GM19023 (cell line): ENCODE results near the gene SFXN4.

Experiments used
- ATAC-seq: cut with Tn5 transposase; IDR thresholded peaks from one replicate; pipeline ENCODE4 v1.9.1; 2021; ENCODE audit warnings: mild to moderate bottlenecking, moderate library complexity; ENCODE audit not compliant: unreplicated experiment

The SFXN4 gene, protein sequence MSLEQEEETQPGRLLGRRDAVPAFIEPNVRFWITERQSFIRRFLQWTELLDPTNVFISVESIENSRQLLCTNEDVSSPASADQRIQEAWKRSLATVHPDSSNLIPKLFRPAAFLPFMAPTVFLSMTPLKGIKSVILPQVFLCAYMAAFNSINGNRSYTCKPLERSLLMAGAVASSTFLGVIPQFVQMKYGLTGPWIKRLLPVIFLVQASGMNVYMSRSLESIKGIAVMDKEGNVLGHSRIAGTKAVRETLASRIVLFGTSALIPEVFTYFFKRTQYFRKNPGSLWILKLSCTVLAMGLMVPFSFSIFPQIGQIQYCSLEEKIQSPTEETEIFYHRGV

DNA sequence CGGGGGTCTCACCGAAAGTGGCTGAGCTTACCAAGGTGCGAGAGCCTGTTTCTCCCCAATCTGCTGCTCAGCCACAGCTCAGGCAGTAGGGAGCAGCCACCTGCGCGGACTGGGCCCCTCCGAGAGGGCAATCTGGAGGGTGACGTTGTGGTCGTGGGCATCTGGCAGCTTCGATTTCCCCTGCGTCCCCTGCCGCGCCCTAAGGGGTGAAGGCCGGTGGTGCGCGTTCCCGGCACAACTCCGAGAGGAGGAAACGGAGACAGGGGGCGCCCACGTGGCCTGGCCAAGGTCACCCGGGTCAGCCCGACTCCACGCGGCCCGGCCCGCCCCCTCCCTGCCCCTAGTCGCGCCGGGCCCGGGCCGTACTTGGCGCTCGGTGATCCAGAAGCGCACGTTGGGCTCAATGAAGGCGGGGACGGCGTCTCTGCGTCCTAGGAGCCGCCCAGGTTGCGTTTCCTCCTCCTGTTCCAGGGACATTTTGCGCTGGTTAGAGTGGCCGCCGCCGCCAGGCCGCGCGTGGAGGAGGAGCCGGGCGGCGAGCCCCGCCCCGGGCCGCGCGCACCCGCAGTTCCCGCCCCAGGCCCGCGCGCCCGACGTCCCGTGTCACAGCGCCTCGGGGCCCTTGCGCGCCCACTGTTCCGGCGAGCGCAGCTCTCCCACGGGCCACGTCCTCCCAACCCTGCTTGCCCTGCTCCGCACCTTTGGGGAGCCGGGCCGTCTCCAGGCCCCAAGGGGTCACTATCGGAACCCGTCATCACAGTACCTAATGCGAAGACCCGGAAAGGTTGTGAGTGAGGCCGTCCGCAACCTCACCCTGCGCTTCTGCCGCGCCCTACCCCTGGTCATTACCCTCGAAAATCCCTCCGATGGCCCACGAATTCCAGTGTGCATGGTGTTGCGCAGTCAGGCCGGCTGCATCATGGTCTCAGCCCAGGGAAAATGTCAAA is at the start of gene SFXN4:
SFXN4 (minus strand) TSS at position 544 of the 947 bp plus-strand sequence; CDS start at position 477, 67 bp downstream.
- ATAC-seq = peak; percentile 93

DNA sequence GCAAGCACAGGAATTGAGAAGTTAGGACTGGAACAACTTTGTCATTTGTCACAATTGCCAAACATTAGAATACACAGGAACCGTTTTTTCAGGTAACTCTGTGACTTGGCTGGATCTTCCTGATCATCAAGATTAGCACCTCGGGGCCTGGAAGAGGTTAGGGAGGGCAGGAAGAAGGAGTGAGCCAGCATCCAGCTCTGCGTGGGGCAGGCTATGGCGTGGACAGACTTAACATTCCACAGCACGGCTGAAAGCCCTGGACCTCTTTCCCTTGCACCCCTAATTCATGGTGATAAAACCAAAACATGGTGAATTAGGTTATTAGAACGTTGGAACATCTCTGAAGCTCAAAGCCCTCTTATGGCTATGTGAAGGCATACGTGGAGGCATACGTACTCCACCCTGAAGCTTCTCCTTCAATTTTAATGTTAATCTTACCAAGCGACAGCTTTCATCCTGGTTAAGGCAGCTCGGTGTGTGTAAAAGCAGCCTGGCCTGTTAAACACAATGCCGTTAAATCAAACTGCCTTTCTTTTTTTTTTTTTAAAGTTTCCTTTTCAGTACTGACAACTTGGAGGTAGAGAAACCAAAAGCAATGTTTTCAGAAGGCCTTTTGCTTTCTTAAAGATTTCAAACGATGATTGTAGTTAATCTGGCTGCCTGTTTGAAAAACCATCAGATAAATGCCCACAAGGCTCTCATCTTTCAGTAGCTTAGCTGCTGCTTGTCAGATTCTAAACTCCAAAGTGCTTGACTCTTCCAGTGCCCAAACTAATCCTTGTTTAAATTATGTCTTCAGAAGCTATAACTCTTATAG is 46.3 kb upstream of the SFXN4 start:
- ATAC-seq = no peak

DNA sequence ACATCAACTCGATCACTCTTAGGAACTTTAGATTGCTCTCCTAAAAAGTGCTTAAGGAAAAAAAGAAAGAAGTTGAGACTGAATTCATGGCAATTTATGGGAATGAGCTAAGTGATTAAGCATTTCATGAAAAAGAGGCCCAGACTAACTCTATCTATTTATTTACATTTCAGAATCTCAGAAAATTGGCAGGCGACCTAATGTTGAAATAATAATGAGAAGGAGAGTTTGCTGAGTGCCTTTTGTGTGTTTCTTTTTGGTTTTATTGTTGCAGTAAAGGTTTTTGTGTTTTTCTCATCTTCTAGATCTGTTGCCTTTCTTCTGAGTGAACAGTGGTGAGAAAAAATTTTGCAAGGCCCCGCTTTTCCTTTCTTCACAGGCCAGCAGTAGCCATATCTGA is 45.7 kb upstream of the SFXN4 start:
- ATAC-seq = no peak

DNA sequence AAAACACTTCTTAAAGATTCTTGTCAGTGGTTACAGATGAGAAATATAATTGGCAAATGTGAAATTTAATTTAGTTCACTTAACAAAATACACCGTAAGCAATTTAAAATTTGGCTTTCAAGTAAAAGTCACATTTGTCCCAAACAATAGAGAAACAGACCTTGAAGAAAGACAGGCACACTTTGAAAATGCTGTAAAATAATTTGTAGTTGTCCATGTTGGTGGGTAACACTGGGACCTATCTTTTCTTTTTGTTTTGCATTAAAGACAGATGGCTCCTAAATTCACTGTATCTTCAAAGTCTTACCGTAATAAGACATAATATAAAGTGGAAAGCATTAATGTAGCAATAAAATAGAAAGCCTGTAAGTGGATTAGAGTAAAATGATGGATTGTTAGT is 45.1 kb upstream of the SFXN4 start:
- ATAC-seq = no peak

DNA sequence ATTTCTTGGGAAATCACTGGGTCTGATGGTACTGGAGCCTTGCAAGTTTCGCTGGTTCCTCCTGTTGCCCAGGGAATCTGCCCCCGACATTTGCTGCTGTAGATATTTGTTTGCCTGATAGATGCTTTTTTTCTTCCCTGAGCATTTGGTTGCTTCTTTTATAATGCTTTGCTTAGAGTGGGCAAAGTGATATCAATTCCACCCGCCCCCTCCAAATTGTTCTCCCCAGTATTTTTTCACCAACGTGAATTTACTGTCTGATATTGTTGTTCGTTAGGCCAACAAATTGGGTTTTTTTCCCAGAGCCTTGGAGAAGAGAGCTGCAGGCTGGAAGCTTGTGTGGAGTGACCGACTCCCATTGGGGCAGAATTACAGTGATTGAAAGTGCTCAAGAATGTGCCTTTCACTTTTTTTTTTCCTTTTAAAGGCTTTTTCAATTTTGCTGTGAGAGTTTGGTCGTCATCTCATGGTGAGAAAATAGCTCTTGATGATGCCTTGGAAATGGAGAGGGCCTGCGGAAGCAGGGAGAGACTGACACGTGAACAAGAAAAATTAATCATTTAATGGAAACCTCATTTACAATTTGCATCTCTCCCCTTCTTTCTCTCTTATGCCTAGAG is 44.3 kb upstream of the SFXN4 start:
- ATAC-seq = no peak

DNA sequence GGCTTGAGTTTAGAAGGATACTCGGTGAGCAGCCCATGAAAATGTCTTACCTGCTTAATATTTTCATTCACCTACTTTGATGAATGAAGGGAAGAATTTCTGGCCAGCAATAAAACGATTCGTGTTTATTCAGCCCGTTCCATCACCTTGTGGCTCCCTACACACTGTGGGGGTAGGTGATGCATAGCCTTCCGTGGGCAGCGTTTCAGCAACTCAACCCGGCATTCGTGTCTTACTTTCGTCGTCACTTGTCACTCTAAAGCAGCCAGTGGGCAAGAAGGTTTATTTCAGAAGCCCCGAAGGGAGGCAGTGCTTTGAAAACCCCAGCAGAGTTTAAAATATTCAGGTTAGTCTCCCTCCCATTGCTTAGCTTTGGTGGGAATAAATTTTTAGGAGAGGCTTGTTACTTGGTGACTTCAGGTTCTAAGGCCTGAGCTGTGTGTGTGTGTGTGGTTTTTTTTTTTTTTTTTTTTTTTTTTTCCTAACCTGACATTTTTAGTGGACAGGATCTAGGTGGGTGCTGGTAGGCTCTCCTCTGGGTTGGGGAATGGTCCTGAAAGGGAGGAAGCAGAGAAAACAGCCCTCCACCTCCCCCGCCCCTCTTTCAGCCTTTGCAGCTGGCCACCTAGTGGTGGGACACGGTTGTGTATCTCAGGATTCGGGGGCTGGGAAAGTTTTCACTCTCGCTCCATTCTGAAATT is 43.7 kb upstream of the SFXN4 start:
- ATAC-seq = no peak

DNA sequence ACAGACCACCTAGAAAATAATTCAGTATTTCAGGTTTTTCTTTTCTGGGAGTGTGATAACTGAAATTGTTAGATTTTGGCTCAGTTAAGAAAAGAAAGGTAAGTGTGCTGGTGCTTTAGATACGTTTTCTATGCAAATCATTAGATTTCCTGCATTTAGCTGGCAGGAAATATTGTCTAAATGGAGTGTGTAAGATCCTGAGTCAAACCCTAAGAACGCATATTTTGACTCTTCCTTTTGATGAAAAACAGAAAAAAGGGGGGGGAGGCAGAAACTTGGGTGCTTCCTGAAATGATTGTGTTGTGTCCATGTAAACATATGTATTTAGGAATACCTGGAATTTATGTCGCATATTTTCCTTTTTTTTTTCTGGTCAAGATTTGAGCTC is 43.0 kb upstream of the SFXN4 start:
- ATAC-seq = no peak

DNA sequence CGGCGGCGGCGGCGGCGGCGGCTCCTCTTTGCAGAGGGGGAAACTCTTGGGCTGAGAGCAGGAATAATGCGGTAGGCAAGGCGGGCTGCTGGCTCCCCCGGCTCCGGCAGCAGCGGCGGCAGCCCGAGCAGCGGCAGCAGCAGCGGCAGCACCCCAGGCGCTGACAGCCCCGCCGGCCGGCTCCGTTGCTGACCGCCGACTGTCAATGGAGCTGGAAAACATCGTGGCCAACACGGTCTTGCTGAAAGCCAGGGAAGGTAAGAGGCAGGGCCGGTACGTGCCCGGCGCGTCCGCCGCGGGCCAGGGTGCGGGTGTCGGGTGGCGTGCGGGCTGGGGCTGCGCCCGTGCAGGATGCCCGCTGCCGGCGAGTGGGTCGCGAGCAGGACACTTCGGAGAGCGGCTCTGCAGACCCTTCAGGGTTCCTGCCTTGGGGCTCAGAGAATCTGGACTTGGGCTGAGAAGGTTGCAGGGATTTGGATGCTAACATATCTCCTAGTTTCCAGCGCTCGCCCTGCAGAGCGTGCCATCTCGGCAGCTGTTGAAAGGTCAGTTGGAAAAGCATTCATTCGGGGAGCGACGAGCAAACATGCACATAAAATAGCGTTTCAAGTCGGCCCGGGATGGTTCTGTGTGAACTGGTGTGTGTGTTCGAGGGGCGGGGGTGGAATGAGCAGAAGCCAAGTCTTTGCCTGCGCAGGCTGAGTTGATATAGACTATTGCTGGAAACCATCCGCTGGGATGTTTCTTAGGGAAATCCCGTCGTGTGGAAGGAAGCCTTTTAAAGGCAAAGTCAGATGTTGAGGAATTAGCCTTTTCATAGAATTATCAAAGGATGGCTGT is 42.4 kb upstream of the SFXN4 start:
- ATAC-seq = peak; percentile 0

DNA sequence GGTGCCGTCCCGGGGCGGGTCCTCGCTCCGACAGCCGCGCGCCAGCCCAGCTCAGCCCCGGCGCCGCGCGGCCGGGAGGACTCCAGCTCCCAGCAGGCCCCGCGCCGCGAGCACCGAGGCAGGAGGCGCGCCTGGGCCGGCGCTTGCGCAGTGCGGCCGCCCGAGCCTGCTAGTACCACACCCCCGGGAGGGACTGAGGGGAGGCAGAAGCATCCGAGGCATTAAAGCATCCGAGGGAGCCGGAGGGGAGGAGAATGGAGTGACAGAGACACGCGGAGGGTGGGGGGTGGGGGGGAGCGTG is 41.8 kb upstream of the SFXN4 start, which contains the start of gene GRK5:
GRK5 (plus strand) TSS at position 206 of the 301 bp plus-strand sequence. CDS start 347 bp downstream, outside the sequence.
- peak; percentile 71 for ATAC-seq

DNA sequence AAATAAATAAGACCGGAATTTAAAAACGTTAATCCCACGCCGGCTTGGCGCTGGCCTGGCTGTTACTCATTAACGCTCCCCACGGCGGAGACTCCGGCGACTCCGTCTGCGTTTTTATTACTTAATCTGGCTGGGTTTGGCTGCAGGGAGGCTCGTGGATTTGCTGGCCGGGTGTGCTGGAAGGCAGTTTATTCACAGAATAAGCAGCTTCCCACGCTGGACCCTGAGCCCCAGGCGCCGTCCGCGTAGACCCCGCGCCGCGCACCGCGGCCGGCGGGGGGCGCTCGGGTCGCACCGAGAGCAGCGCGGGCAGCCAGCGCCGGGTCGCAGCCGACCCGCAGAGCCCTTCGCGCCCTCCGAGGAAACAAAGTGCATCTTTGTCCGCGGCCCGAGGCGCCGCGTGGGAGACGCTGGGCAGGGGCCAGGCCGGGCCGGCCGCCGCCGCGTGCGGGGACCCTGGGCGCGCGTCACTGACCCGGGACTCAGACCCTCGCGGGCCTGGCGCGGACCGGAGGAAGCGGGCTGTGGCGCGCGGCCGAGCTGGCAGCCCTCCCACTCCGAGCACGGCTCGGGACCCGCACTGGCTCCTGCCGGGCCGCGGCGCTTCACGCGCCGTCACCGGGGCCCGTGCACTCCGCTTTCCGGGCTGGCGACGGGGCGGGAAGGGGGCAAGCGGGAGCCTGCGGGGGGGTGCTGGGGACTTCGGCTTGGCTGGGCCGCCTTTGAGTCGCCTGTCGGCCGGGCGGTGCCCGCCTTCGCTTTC is 41.3 kb upstream of the SFXN4 start:
- ATAC-seq = peak; percentile 62

DNA sequence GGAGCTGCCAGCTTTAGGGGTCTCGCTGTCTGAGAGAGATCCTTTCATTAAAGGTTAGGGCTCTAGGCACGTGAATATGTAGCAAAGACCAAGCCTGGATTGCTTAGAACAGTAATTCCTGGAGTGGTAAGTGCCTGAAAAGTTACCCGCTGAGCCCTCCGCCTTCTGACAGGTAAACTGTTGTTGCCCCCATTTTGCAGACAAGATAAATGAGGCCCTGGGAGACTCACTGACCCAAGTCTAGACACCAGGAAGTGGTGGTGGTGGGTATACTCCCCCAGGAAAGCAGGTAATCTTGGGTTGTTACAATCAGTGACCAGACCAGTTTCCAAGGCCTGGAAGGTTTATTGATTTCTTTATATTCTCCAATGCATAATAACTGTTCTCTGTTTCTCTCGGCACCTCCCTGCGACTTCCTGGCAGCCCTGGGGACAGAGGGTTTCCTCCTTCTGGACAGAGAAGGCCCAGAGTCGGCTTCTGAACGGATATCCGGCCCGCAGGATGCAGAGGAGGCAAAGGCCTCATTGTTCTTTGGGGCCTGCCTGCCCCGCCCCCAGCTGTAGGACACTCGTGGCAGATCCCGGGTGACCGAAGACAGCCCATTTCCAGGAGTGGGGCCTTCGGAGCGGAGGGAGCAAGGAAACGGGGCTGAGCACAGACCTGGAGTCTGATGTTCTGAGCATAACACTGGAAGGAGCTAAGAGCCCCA is 40.5 kb upstream of the SFXN4 start:
- peak; percentile 25 for ATAC-seq

DNA sequence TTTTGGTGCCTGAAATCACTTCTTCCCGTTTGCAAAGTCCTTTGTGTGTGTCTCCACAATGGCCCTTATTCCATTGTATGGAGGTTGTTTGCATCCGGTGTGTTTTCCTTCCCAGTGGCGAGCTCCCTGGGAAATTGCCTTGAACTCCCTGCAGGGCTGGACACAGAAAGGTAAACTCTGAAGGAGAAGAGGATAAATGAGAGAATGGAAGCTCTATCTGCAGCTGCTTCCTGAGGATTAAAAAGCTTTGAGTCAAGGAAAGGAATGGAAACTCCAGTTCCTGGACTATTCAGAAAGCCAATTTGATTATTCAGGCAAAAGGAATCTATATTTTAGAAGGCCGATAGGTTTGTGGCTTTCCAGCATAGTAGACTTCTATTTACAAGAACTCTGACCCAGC is 37.5 kb upstream of the SFXN4 start:
- ATAC-seq = no peak

DNA sequence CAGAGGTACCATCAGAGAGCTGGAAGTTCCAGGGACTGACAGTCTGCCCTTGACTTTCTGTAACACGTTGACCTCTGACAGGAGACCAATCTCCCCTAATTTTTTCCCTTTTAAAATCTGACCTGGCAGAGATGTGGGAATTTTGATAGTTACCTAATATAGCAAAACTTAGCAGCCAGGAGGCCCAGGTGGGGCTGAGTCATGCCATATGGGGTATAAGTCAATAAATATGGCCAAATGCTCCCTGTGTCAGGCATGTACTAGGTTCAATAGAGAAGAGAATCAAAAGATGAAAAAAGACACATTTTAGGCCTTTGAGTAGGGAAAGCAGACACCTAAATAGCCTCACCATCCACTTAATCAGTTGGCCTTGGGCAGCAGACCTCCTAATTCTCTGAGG is 35.7 kb upstream of the SFXN4 start:
- no peak for ATAC-seq

DNA sequence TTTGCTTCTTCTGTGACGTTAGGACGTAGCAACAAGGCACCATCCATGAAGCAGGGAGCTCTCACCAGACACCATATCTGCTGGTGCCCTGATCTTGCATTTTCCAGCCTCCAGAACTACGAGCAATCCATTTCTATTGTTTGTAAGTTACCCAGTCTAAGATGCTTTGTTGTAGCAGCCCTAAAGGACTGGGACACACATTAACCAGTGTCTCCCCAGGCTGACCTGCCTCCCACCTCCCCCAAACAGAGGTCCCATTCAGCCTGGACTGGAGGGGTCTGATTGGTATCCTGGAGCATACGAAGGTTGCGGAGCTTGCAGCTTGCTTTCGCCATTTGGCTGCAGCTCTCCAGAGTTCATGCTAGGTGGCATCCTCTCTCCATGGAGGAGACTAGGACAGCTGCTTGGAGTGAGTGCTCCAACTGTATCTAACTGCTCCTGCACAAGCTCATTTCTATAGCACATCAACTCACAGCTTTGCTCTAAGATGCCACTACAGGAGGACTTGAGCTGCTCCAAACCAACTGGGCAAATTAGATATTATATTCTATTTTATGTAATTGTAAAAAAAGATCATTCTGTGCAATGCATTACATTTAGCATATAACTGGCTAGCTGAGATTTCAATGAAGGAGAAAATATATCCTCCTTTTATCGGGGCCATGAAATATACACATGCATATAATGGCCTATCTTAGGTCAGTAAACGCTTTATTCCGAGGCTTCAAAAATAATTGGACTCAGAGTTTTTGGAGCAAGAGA is 33.9 kb upstream of the SFXN4 start:
- no peak for ATAC-seq

DNA sequence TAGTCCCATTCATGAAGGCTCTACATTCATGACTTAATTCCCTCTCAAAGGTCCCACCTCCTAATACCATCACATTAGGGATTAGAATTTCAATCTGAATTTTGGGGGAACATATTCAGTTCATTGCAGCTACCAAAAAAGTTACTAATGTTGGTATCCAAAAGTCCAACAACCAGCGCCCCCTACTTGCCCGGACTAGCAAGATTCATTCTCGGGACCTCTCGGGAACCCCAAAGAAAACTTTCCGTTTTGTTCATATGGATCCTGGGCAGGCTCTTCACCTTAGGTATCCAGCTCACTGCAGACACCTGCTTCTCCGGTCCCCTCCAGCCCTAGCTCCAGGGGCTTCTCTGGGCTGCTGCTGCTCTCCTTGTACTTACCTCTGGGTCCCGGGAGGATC is 32.9 kb upstream of the SFXN4 start:
- ATAC-seq = no peak

DNA sequence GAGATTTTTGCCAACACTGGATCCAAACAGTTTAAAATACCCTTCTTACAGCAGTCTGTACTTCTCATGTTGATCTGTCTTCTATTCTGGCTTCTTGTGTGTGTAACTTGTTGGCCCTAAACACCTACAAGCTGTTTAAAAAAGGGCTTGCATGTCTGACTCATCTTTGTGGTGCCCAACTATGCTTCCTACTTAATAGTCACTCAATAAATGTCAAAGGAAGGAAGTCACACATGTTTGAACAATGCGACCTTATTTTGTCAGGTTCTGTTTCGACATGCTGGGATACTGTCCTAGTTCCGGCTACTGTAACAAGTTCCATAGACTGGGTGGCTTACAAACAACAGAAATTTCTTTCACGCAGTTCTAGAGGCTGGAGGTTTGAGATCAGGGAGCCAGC is 32.4 kb upstream of the SFXN4 start:
- no peak for ATAC-seq

DNA sequence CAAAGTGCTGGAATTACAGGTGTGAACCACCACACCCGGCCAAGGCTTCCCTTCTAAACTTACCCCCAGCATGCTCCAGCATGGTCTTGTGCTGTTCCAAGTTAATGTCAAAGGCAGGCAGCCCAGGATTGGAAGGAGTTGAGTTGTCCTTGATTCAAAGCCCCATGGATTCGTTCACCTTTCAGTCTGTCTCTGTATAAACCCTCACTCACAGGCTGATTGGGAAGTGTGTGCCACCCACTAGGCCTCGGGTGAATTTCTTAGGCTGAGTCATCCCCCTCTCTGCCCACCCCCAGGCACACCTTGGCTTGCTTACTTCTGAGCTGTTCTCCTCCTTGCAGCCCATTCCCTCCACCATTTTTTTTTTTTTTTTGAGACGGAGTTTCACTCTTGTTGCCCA is 26.4 kb upstream of the SFXN4 start:
- no peak for ATAC-seq
